ENCODE results near the gene RAB5IF.

The RAB5IF gene

DNA sequence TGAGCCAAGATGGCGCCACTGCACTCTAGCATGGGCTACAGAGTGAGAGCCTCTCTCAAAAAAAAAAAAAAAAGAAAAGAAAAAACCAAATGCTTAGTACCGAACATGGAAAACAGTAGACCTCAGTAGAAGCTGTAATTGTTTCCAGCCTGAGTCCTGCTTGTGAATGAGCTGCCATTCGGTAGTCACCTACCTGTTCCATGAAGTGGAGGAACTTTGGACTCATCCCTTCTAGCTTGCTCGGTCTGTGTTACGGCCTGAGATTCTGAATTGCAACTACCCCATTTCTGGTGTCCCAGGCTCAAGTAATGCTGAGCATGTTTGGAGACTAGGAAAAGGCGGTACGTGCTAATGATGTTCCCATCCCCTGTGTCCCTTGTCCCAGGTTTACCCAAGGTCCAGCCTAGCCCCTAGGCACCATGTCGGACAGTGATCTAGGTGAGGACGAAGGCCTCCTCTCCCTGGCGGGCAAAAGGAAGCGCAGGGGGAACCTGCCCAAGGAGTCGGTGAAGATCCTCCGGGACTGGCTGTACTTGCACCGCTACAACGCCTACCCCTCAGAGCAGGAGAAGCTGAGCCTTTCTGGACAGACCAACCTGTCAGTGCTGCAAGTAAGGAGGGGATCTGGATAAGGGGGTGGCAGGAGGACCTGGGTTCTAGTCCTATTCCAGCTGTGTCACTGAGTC is 27.1 kb upstream of the RAB5IF start:
- TF ChIP-seq, protein P1, sequence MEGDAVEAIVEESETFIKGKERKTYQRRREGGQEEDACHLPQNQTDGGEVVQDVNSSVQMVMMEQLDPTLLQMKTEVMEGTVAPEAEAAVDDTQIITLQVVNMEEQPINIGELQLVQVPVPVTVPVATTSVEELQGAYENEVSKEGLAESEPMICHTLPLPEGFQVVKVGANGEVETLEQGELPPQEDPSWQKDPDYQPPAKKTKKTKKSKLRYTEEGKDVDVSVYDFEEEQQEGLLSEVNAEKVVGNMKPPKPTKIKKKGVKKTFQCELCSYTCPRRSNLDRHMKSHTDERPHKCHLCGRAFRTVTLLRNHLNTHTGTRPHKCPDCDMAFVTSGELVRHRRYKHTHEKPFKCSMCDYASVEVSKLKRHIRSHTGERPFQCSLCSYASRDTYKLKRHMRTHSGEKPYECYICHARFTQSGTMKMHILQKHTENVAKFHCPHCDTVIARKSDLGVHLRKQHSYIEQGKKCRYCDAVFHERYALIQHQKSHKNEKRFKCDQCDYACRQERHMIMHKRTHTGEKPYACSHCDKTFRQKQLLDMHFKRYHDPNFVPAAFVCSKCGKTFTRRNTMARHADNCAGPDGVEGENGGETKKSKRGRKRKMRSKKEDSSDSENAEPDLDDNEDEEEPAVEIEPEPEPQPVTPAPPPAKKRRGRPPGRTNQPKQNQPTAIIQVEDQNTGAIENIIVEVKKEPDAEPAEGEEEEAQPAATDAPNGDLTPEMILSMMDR (IDR thresholded peaks at IDR 0.05; ENCODE audit: low read depth, low read length): no peak
- no peak for DNase-seq (ENCODE audit: extremely low read depth, low read depth)

DNA sequence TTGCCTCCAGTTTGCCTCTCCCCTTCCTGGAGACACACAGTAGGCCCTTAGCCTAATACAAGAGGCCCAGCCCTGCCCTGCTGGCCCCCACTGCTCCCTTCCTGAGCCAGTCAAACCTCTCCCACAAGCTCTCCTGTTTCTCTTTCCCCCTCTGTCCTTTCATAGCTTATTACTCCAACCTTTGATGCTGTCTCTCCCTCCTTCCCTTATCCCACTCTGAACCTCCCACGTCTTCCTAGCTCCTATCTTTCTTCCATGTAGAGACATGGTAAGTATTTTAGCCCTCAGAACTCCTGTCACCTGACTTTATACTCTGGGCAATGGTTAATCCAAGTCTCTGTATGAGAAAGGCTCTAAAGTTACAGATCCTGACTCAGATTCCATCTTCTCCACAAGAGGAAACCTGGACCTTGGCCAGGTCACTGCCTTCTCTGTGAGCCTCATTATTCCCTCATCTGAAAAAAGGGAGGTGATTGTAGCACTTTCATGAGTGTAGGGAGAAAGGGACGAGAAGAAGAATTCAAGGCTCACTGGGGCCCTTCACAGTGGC is 25.5 kb upstream of the RAB5IF start:
- TF ChIP-seq, protein P1 (IDR thresholded peaks at IDR 0.05; ENCODE audit: low read depth, low read length): no peak
- DNase-seq (ENCODE audit: extremely low read depth, low read depth): no peak

DNA sequence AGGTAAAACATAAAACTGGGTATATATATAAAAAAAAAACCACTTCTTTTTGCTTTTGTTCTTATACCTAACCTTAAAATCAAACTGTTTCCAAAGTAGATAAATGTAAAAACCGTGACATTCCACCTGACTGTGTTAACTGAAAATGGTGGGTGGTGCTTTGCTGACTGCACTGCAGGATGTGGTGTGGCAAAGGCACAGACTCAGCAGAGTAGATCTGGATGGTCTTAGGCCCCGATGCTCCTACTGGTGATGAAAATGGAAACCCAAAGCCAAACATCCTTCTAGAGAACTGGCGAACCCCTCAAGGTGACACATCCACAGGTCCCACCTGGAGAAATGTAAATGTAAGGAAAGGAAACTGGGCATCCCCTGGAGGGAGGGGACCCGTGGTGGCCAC is 23.3 kb upstream of the RAB5IF start:
- no peak for DNase-seq (ENCODE audit: extremely low read depth, low read depth)
- TF ChIP-seq, protein P1 (IDR thresholded peaks at IDR 0.05; ENCODE audit: low read depth, low read length): no peak

DNA sequence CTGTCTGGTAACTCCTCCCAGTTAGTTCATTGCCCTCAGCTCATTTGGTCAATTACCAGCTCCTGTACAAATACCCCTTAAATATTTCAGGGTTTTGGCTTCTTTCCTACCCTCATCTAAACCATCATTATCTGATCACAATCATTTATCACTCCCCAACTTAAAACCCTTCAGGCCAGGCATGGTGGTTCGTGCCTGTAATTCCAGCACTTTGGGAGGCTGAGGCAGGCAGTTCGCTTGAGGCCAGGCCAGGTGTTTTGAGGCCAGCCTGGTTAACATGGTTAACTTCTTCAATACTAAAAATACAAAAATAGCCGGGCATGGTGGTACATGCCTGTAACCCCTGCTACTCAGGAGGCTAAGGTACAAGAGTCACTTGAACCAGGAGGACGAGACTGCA is 22.8 kb upstream of the RAB5IF start:
- no peak for DNase-seq (ENCODE audit: extremely low read depth, low read depth)
- TF ChIP-seq, protein P1 (IDR thresholded peaks at IDR 0.05; ENCODE audit: low read depth, low read length): no peak

DNA sequence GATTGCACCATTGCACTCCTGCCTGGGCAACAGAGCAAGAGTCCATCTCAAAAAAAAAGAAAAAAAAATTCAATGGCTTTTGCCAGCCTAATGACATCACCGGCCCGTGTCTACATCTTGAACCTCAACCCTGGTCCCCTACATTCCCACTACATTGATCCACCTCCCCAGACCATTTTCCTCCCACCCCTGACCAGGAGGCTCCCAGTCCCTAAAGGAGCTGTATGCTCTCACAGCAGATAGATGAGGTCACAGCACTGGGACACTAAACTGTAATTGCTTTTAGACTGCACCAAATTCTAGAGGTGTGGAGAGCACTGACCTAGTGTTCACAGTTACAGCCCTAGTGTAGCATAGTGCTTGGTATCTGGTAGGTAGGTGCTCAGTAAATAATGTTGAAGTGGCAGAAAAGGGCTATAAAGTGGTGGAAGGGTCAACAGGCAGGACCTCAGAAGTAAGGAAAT is 21.5 kb upstream of the RAB5IF start:
- TF ChIP-seq, protein P1 (IDR thresholded peaks at IDR 0.05; ENCODE audit: low read depth, low read length): no peak
- DNase-seq (ENCODE audit: extremely low read depth, low read depth): no peak

DNA sequence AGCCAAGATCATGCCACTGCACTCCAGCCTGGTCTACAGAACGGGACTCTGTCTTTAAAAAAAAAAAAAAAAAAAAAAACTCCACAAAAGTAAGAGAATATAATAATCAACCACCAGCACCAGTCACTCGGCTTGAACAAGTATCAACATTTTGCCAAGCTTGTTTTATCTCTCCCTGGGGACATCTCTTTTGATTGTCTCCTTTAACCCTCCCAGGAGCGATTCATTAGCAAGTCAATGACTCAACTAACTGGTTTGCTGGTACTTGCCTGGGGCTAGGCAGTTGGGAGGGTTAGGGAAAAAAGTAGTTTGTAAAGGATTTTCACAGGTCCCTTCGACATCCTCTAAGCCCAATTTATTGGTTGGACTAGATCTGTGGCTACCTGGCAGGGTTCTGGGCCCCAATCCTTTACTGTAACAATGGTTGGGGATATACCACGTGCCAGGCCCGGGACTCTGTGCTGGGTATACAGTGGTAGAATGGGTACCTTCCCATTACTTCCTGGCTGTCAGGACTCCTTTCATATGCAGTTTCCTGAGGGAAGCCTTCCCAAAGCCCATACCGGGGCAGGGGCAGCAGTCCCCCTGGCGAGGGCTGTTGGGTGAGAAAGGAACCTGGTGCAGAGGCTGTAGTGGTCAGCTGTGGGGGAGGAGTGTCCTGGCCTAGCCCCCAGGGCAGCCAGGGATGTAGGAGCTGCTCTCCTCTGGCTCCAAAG is 20.0 kb upstream of the RAB5IF start:
- DNase-seq (ENCODE audit: extremely low read depth, low read depth): no peak
- TF ChIP-seq, protein P1 (IDR thresholded peaks at IDR 0.05; ENCODE audit: low read depth, low read length): no peak
